ENCODE results near the gene SLC22A17. TPM values are rescaled to one million over a fixed set of nuclear protein-coding genes. Genes with fewer than 3 reads are reported as not detected.

The SLC22A17 gene
- total RNA-seq, 2 experiments from 2014 or later: not detected

DNA sequence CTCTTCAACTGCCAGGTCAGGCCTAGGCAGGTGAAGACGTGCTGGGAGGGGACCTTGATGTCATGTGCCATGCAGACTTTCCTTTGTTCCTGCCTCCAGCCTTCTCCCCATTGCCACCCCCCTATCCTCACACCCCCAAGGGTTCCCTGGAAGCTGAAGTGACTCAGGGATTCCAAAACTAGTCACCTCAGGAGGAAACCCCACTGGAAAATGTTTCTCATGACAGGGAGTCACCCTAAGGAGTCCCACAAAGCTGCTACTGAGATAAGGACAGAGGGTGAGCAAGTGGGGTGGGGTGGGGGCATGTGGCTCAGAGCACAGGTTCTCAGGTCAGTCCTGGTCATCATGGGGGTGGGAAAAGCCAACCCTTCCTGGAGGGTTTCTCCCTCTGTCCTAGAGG lies 17.5 kb upstream of the SLC22A17 start:
- CTCF ChIA-PET (ENCODE audit: unreplicated experiment): interaction anchor here (0.6 kb wide), 2 partner anchors 13 to 20 kb away, joined by 3 to 8 read pairs; no protein-coding TSS in a partner anchor
- TF ChIP-seq, protein P1, sequence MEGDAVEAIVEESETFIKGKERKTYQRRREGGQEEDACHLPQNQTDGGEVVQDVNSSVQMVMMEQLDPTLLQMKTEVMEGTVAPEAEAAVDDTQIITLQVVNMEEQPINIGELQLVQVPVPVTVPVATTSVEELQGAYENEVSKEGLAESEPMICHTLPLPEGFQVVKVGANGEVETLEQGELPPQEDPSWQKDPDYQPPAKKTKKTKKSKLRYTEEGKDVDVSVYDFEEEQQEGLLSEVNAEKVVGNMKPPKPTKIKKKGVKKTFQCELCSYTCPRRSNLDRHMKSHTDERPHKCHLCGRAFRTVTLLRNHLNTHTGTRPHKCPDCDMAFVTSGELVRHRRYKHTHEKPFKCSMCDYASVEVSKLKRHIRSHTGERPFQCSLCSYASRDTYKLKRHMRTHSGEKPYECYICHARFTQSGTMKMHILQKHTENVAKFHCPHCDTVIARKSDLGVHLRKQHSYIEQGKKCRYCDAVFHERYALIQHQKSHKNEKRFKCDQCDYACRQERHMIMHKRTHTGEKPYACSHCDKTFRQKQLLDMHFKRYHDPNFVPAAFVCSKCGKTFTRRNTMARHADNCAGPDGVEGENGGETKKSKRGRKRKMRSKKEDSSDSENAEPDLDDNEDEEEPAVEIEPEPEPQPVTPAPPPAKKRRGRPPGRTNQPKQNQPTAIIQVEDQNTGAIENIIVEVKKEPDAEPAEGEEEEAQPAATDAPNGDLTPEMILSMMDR (conservative IDR thresholded peaks at IDR 0.05; ENCODE audit: low read length): no peak
- no peak for TF ChIP-seq EZH2phosphoT487 (IDR thresholded peaks at IDR 0.05; ENCODE audit: borderline replicate concordance, low read depth, low read length)
- no peak overlapping the region for H3K4me3 ChIP-seq (ENCODE audit: low read depth, low read length, poor library complexity, severe bottlenecking)
- intact Hi-C loops (cut with micrococcal nuclease; ENCODE audit: unreplicated experiment): no loop called here
- no TSS peak for BruUV-seq (replicated peaks)
- H3K9me3 ChIP-seq (ENCODE audit: low read length): no peaks in the 10 kb centered on the region
- H2AFZ ChIP-seq (ENCODE audit: low read length): no peak overlapping the region
- H3K27ac ChIP-seq (ENCODE audit: low read depth, low read length, poor library complexity, severe bottlenecking): no peak overlapping the region
- no peaks in the 10 kb centered on the region for H3K4me1 ChIP-seq (ENCODE audit: insufficient read depth, low read length, poor library complexity, severe bottlenecking)
- H3K79me2 ChIP-seq (ENCODE audit: insufficient read depth, low read depth, low read length): no peaks in the 10 kb centered on the region
- H3K36me3 ChIP-seq (ENCODE audit: insufficient read depth, low read length): no peaks in the 10 kb centered on the region
- H4K20me1 ChIP-seq (ENCODE audit: insufficient read depth, low read length): no peaks in the 10 kb centered on the region
- no peak for DNase-seq (ENCODE audit: low spot score)
- no peaks in the 10 kb centered on the region for H3K9me2 ChIP-seq (ENCODE audit: insufficient read depth, low read length)
- no peak overlapping the region for H3K4me2 ChIP-seq (ENCODE audit: low read length)
- POLR2A ChIA-PET: no interaction called here

DNA sequence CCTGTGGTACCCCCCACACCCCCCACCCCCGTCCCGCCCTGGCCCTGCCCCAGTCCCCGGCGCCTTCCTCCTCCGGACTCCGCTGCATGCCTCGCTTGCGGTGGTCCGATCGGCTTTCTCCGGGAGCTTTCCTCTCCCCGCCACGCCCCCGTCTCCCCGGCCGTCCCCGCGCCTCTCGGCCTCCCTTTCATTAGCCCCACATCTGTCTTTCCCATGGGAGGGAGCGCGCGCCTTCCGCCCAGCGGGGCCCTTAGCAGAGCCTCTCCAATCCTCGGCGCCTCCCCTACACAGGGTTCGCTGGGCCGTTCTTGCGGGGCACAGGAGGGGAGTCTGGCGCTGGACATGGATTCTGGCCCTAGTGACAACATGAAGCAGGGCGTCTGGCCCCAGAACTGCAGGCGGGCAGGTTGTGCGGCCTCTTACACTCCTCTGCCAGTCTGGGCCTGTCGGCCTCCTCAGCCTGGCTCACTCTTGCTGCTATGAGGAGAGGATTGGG lies 13.8 kb upstream of the SLC22A17 start:
- Histone ChIP-seq H2AFZ (ENCODE audit: low read length) (no peak overlapping the region), H3K4me1 (ENCODE audit: insufficient read depth, low read length, poor library complexity, severe bottlenecking) (no peaks in the 10 kb centered on the region), H3K79me2 (ENCODE audit: insufficient read depth, low read depth, low read length) (no peaks in the 10 kb centered on the region), H3K36me3 (ENCODE audit: insufficient read depth, low read length) (no peaks in the 10 kb centered on the region), H3K4me2 (ENCODE audit: low read length) (no peak overlapping the region), H3K27ac (ENCODE audit: low read depth, low read length, poor library complexity, severe bottlenecking) (no peak overlapping the region), H3K9me2 (ENCODE audit: insufficient read depth, low read length) (no peaks in the 10 kb centered on the region), H3K4me3 (ENCODE audit: low read depth, low read length, poor library complexity, severe bottlenecking) (no peak overlapping the region), H3K9me3 (ENCODE audit: low read length) (no peaks in the 10 kb centered on the region), H4K20me1 (ENCODE audit: insufficient read depth, low read length) (no peaks in the 10 kb centered on the region)
- DNase-seq (ENCODE audit: low spot score): no peak
- no peak for TF ChIP-seq EZH2phosphoT487 (IDR thresholded peaks at IDR 0.05; ENCODE audit: borderline replicate concordance, low read depth, low read length)
- TF ChIP-seq, protein P1 (conservative IDR thresholded peaks at IDR 0.05; ENCODE audit: low read length): no peak
- intact Hi-C loops (cut with micrococcal nuclease; ENCODE audit: unreplicated experiment): no loop called here
- ChIA-PET CTCF (ENCODE audit: unreplicated experiment) (no interaction called here), POLR2A (no interaction called here)
- BruUV-seq (replicated peaks): no TSS peak

DNA sequence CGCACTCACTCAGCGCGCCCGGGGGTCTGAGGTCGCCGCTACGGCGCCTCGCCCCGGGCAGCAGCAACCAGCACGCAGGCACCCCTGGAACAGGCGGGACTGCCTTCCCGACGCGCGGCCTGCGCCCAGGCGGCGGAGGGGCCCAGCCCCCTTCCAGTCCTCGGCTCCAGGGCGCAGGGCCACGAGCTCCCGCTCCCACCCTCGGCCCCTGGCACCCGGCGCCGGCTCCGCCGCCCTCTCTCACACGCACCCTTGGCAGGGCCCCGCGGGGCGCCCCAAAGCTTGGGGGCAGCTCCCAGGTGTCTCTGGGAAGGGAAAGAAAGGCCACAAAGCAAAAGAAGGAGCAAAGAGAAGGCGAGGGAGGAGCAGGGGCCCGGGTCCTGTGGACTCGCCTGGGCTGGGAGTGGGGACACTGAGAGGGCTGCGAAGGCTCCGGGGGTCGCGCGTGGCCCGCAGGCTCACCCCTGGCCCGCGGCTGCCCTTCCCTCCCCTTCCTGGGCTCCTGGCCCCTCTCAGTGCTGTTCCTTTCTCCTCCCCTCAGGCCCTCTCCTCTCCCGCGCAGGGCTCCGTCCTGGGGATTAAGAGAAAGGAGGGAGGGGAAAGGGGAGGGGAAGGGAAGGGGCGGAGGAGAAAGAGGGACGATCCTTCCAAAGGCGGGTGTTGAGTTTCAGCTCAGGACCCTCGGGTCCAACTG lies 13.2 kb upstream of the SLC22A17 start:
- no peak for DNase-seq (ENCODE audit: low spot score)
- Histone ChIP-seq H2AFZ (ENCODE audit: low read length) (no peak overlapping the region), H3K4me1 (ENCODE audit: insufficient read depth, low read length, poor library complexity, severe bottlenecking) (no peaks in the 10 kb centered on the region), H3K79me2 (ENCODE audit: insufficient read depth, low read depth, low read length) (no peaks in the 10 kb centered on the region), H3K36me3 (ENCODE audit: insufficient read depth, low read length) (no peaks in the 10 kb centered on the region), H3K4me3 (ENCODE audit: low read depth, low read length, poor library complexity, severe bottlenecking) (no peak overlapping the region), H3K4me2 (ENCODE audit: low read length) (no peak overlapping the region), H3K27ac (ENCODE audit: low read depth, low read length, poor library complexity, severe bottlenecking) (no peak overlapping the region), H3K9me2 (ENCODE audit: insufficient read depth, low read length) (no peaks in the 10 kb centered on the region), H4K20me1 (ENCODE audit: insufficient read depth, low read length) (no peaks in the 10 kb centered on the region), H3K9me3 (ENCODE audit: low read length) (no peaks in the 10 kb centered on the region)
- intact Hi-C loops (cut with micrococcal nuclease; ENCODE audit: unreplicated experiment): no loop called here
- ChIA-PET CTCF (ENCODE audit: unreplicated experiment) (no interaction called here), POLR2A (no interaction called here)
- TF ChIP-seq, protein P1 (conservative IDR thresholded peaks at IDR 0.05; ENCODE audit: low read length): no peak
- TF ChIP-seq EZH2phosphoT487 (IDR thresholded peaks at IDR 0.05; ENCODE audit: borderline replicate concordance, low read depth, low read length): no peak
- no TSS peak for BruUV-seq (replicated peaks)

Measured in OCI-LY7 (cell line).